Measurements from ENCODE around the gene SMYD5. TPM values are rescaled to one million over a fixed set of nuclear protein-coding genes. Genes with fewer than 3 reads are reported as not detected.

SMYD5 gene
- total RNA-seq, 2 experiments from 2014 or later: 33.2 to 42.2 TPM

GRCh38 chr2:73267008-73267407, 53.0 kb downstream of the SMYD5 start:
- Histone ChIP-seq H3K9me2 (ENCODE audit: insufficient read depth, low read length) (no peaks in the 10 kb centered on the region), H3K4me3 (ENCODE audit: low read depth, low read length, poor library complexity, severe bottlenecking) (no peak overlapping the region), H3K27ac (ENCODE audit: low read depth, low read length, poor library complexity, severe bottlenecking) (no peak overlapping the region), H4K20me1 (ENCODE audit: insufficient read depth, low read length) (no peaks in the 10 kb centered on the region), H3K4me1 (ENCODE audit: insufficient read depth, low read length, poor library complexity, severe bottlenecking) (peaks cover 7% of the 10 kb centered on the region), H3K4me2 (ENCODE audit: low read length) (no peak overlapping the region), H3K9me3 (ENCODE audit: low read length) (no peaks in the 10 kb centered on the region), H2AFZ (ENCODE audit: low read length) (no peak overlapping the region), H3K79me2 (ENCODE audit: insufficient read depth, low read depth, low read length) (peaks cover 18% of the 10 kb centered on the region; the same call in 1 of the 2 replicates), H3K36me3 (ENCODE audit: insufficient read depth, low read length) (peaks cover 88% of the 10 kb centered on the region)
- CTCF ChIA-PET (ENCODE audit: unreplicated experiment): no interaction called here
- POLR2A ChIA-PET: no interaction called here
- no peak for DNase-seq (ENCODE audit: low spot score)
- TF ChIP-seq EZH2phosphoT487 (IDR thresholded peaks at IDR 0.05; ENCODE audit: borderline replicate concordance, low read depth, low read length) (no peak), CTCF (conservative IDR thresholded peaks at IDR 0.05; ENCODE audit: low read length) (no peak)
- no TSS peak for BruUV-seq (replicated peaks)
- intact Hi-C loops (cut with micrococcal nuclease; ENCODE audit: unreplicated experiment): no loop called here

GRCh38 chr2:73268366-73268829, 54.4 kb downstream of the SMYD5 start:
- peaks cover 7% of the 10 kb centered on the region for H3K4me1 ChIP-seq (ENCODE audit: insufficient read depth, low read length, poor library complexity, severe bottlenecking)
- H3K79me2 ChIP-seq (ENCODE audit: insufficient read depth, low read depth, low read length): peaks cover 22% of the 10 kb centered on the region; the same call in 1 of the 2 replicates
- CTCF ChIA-PET (ENCODE audit: unreplicated experiment): no interaction called here
- intact Hi-C loops (cut with micrococcal nuclease; ENCODE audit: unreplicated experiment): no loop called here
- no peaks in the 10 kb centered on the region for H3K9me3 ChIP-seq (ENCODE audit: low read length)
- no peaks in the 10 kb centered on the region for H3K9me2 ChIP-seq (ENCODE audit: insufficient read depth, low read length)
- no peak overlapping the region for H2AFZ ChIP-seq (ENCODE audit: low read length)
- no peak for DNase-seq (ENCODE audit: low spot score)
- TF ChIP-seq EZH2phosphoT487 (IDR thresholded peaks at IDR 0.05; ENCODE audit: borderline replicate concordance, low read depth, low read length) (no peak), CTCF (conservative IDR thresholded peaks at IDR 0.05; ENCODE audit: low read length) (no peak)
- no TSS peak for BruUV-seq (replicated peaks)
- H4K20me1 ChIP-seq (ENCODE audit: insufficient read depth, low read length): 0 out of 2 replicates have a peak, but pooled peaks cover 6% of the 10 kb centered on the region
- H3K4me3 ChIP-seq (ENCODE audit: low read depth, low read length, poor library complexity, severe bottlenecking): no peak overlapping the region
- POLR2A ChIA-PET: no interaction called here
- no peak overlapping the region for H3K27ac ChIP-seq (ENCODE audit: low read depth, low read length, poor library complexity, severe bottlenecking)
- H3K4me2 ChIP-seq (ENCODE audit: low read length): no peak overlapping the region
- peaks cover 90% of the 10 kb centered on the region for H3K36me3 ChIP-seq (ENCODE audit: insufficient read depth, low read length)

- Histone ChIP-seq H4K20me1 (ENCODE audit: insufficient read depth, low read length) (0 out of 2 replicates have a peak, but pooled peaks cover 10% of the 10 kb centered on the region), H3K4me3 (ENCODE audit: low read depth, low read length, poor library complexity, severe bottlenecking) (peak overlapping the region; percentile 42), H3K9me2 (ENCODE audit: insufficient read depth, low read length) (no peaks in the 10 kb centered on the region), H3K4me2 (ENCODE audit: low read length) (peak overlapping the region; percentile 56; the same call in 1 of the 2 replicates), H3K9me3 (ENCODE audit: low read length) (no peaks in the 10 kb centered on the region), H3K36me3 (ENCODE audit: insufficient read depth, low read length) (peaks cover 89% of the 10 kb centered on the region), H3K79me2 (ENCODE audit: insufficient read depth, low read depth, low read length) (peaks cover 23% of the 10 kb centered on the region; the same call in 1 of the 2 replicates), H2AFZ (ENCODE audit: low read length) (no peak overlapping the region), H3K4me1 (ENCODE audit: insufficient read depth, low read length, poor library complexity, severe bottlenecking) (peaks cover 7% of the 10 kb centered on the region), H3K27ac (ENCODE audit: low read depth, low read length, poor library complexity, severe bottlenecking) (no peak overlapping the region)
- no TSS peak for BruUV-seq (replicated peaks)
- POLR2A ChIA-PET: no interaction called here
- CTCF ChIA-PET (ENCODE audit: unreplicated experiment): no interaction called here
- TF ChIP-seq CTCF (conservative IDR thresholded peaks at IDR 0.05; ENCODE audit: low read length) (no peak), EZH2phosphoT487 (IDR thresholded peaks at IDR 0.05; ENCODE audit: borderline replicate concordance, low read depth, low read length) (no peak)
- peak; percentile 68 for DNase-seq (ENCODE audit: low spot score)
- intact Hi-C loops (cut with micrococcal nuclease; ENCODE audit: unreplicated experiment): no loop called here
Measured at GRCh38 chr2:73268830-73269685, 55.0 kb downstream of the SMYD5 start.

Measured in OCI-LY7 (cell line).